Activated CD8-positive, alpha-beta memory T cell treated with anti-CD3 and anti-CD28 coated beads, Interleukin-2, amount 50 U/mL, for 24 hours (primary cell): ENCODE data around the gene TSSC4.

Experiments used
- DNase-seq: peaks from one replicate; pipeline ENCODE4 v3.0.0-alpha.2; 2020; ENCODE audit errors: extremely low read depth

The TSSC4 gene

GRCh38 chr11:2400762-2401435, 349 bp downstream of the TSSC4 start:
- no peak for DNase-seq

DNA sequence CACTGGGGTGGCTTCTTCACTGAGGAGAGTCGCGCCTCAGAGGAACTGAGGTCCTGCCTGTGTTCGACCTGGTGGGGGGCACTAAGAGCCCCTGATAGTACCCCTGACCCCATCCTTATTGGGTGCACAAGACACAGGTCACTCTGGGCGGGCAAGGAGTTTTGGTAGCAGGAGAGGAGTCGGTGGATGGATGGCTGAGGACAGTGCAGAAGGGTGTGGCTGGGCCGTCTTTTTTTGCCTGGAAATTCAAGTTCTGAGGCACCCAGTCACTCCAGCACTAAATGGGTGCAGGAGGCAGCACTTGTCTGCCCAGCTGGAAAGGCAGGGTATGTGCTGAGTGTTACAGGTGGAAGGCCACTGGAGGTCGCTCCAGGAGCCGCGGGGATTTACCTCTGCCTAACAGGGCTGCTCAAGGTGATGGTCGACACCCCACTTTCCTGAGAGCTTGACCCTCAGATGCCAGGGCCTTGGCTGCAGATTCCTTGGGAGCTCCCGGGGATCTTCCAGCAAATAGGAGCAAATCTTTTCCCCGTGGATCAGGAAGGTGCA, 960 bp downstream of the TSSC4 start:
- no peak for DNase-seq

DNA sequence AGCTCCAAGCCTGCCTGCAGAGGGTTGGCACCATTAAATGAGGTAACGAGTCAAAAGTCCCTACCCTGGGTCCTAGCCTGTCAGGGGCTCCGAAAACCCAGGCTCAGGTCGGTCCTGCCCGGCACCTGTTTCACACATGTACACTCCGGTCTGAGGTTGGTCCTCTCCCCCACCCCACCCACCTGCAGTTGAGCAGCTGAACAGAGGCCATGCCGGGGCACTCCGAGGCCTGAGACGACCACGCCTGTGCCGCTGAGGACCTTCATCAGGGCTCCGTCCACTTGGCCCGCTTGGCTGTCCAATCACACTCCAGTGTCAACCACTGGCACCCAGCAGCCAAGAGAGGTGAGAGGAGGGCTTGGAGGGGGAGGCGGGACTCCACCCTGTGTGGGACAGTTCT, 1.6 kb downstream of the TSSC4 start:
- DNase-seq = no peak

- DNase-seq = no peak
Measured at GRCh38 chr11:2402890-2403645, 2.5 kb downstream of the TSSC4 start.

DNA sequence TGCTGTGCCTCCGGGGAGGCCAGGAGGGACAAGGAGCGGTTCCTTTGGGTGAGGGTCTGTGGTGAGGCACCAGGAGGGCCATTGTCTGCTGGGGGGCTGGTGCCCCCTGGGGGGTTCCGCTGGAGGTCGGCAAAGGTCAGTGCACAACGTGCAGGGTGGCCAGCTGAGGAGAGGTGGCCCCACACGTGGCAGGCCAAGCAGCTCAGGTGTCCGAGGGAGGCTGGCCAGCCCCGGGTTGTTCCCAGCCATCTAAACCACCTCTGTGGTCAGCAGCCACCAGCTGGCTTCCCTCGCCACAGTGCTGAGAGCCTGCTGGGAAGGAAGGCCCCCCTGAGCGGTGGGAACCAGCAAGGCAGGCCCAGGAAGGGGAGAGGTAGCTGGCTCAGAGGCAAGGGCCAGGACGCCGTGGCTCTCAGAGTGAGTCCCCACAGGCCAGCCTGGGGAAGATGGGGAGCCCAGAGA, 4.2 kb downstream of the TSSC4 start:
- no peak for DNase-seq

GRCh38 chr11:2406451-2406850, 5.9 kb downstream of the TSSC4 start:
- no peak for DNase-seq

- no peak for DNase-seq
Measured at GRCh38 chr11:2406878-2407410, 6.4 kb downstream of the TSSC4 start.

DNA sequence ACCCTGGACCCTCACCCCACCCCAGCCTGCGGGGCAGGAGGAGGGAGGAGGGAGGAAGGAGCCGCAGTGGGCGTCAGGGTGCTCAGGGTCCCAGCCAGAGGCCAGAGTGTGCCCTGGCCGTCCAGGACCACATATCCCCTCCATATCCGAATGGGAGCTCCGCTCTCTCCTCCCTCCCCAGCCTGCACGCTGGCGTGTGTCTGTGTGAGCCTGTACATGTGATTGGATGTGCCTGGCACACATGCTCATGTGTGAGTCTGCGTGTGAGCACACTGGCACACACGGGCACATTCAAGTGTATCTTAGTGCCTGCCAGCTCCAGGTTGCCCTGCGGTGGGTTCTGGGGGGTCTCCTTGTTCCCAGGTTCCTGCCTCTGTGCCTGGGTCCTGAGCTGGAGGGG, 8.1 kb downstream of the TSSC4 start:
- no peak for DNase-seq

DNA sequence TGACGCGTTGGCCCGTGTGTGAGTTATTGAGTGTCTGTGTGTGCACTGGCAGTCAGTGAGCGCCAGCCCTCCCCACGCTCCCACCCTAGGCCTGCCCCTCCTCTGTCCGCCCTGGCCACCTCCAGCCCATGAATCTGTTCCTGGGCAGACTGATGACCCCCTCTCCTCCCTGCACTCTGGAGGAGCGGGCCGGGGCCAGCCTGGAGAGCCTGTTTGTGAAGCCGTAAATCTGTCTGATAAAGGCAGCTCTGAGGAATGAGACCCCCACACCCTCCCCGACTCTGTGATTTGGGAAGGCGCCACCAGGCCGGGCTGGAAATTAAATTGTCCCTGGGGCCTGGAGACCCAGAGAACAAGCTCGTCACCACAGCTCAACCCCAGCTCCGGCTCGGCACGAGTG, 8.6 kb downstream of the TSSC4 start:
- no peak for DNase-seq

DNA sequence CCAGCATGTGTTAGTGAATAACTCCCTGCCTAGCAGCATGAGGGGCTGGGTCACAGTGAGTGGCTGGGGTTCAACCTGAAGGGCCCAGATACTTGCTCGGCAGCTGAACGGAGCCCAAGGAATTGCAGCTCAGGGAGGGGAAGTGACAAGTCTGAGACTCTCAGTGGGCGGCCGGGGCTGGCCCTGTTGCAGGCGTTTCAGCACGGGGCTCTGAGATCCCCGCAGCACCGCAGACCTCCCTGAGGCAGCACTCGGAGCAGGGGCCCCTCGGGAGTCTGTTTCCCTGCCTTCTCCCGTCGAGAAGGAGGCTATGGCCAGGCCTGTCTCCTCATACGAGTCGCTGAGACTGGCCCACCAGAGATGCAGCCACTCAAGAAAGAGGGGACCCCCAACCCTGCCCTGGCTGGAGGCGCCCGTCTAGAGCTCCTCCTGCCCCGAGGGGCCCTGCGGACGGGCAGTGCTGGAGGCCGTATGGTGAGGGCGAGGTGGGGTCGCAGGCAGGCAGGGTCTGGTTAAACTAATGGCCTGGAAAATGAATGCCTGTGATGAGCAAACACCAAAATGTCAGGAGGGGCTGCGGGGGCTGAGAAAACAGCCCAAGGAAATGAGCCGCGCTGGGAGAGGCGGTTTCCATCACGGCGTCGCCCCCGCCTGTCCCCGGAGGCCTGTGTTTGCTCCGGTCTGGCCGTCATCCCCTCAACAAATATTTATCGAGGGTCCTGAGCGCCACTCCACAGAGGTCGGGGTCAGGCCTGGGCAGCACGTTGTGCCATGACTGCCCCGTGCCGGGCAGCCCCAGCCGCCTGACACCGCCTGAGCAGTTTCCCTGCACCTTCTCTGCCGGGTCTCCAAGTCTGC, 9.3 kb downstream of the TSSC4 start:
- DNase-seq = no peak

- DNase-seq = no peak
Measured at GRCh38 chr11:2410616-2411015, 10.1 kb downstream of the TSSC4 start.

GRCh38 chr11:2411446-2412305, 11.1 kb downstream of the TSSC4 start:
- no peak for DNase-seq

GRCh38 chr11:2412323-2412722, 11.8 kb downstream of the TSSC4 start:
- DNase-seq = no peak

GRCh38 chr11:2413742-2414579, 13.4 kb downstream of the TSSC4 start:
- DNase-seq = no peak

GRCh38 chr11:2414616-2415015, 14.1 kb downstream of the TSSC4 start:
- DNase-seq = no peak

DNA sequence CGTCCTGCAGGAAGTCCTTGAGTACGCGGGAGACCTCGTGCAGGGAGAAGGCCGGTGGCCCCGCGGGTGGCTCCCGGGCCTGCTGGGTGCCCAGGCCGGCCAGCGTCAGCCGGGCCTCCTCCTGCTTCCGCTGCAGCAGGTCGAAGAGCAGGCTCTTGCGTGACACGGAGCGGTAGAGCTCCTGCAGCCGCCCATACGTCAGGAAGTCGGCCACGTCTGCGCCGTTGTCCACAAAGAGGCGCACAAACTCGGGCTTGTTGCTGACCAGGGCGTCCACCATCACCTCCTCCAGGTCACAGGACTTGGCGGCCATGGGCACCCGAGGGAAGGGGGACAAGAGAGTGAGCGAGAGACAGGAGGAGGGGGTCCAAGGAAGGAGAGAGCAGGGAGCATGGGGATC, 14.6 kb downstream of the TSSC4 start:
- DNase-seq = no peak

- DNase-seq = no peak
Measured at GRCh38 chr11:2415601-2416380, 15.2 kb downstream of the TSSC4 start.

- no peak for DNase-seq
Measured at GRCh38 chr11:2416765-2417164, 16.2 kb downstream of the TSSC4 start.
